HG03025 (cell line): Measurements from ENCODE around the gene UGCG.
"Not testable (repeated sequence)": the region's sequence is repeated elsewhere in the genome, so short reads cannot be mapped to it uniquely, and the experiment has no call there.

Source experiments
- ATAC-seq: cut with Tn5 transposase; IDR thresholded peaks from one replicate; pipeline ENCODE4 v1.9.1; 2021; ENCODE audit warnings: mild to moderate bottlenecking, moderate library complexity; ENCODE audit not compliant: unreplicated experiment, low FRiP score

Gene UGCG

GRCh38 chr9:111895996-111896941, at the start of gene UGCG:
Gene UGCG (plus strand): TSS chr9:111896814. CDS start chr9:111897216, 402 bp downstream.
- ATAC-seq = peak; percentile 80

- ATAC-seq = no peak
Observed at GRCh38 chr9:111851553-111851952, 45.1 kb upstream of the UGCG start.

- ATAC-seq = no peak
Observed at GRCh38 chr9:111852291-111852690, 44.3 kb upstream of the UGCG start.

- no peak for ATAC-seq
Observed at GRCh38 chr9:111853450-111853827, 43.2 kb upstream of the UGCG start.

GRCh38 chr9:111854799-111855198, 41.8 kb upstream of the UGCG start:
- no peak for ATAC-seq

GRCh38 chr9:111857555-111858211, 38.9 kb upstream of the UGCG start:
- no peak for ATAC-seq

- ATAC-seq = no peak
Observed at GRCh38 chr9:111860443-111860842, 36.2 kb upstream of the UGCG start.

GRCh38 chr9:111863636-111864035, 33.0 kb upstream of the UGCG start:
- no peak for ATAC-seq

GRCh38 chr9:111866976-111867375, 29.6 kb upstream of the UGCG start:
- no peak for ATAC-seq

- no peak for ATAC-seq
Observed at GRCh38 chr9:111868475-111868874, 28.1 kb upstream of the UGCG start.

GRCh38 chr9:111870774-111871498, 25.7 kb upstream of the UGCG start:
- no peak for ATAC-seq

GRCh38 chr9:111871499-111871855, 25.1 kb upstream of the UGCG start:
- ATAC-seq = no peak

GRCh38 chr9:111872886-111873285, 23.7 kb upstream of the UGCG start:
- ATAC-seq = no peak

GRCh38 chr9:111873901-111874300, 22.7 kb upstream of the UGCG start:
- no peak for ATAC-seq

- no peak for ATAC-seq
Observed at GRCh38 chr9:111874500-111874899, 22.1 kb upstream of the UGCG start.

GRCh38 chr9:111875291-111875690, 21.3 kb upstream of the UGCG start:
- not testable (repeated sequence) for ATAC-seq

- not testable (repeated sequence) for ATAC-seq
Observed at GRCh38 chr9:111875691-111876090, 20.9 kb upstream of the UGCG start.

- no peak for ATAC-seq
Observed at GRCh38 chr9:111876179-111876578, 20.4 kb upstream of the UGCG start.

GRCh38 chr9:111877420-111877819, 19.2 kb upstream of the UGCG start:
- ATAC-seq = no peak

GRCh38 chr9:111878946-111879345, 17.7 kb upstream of the UGCG start:
- no peak for ATAC-seq
